Activated T-helper 1 cell treated with anti-CD3 and anti-CD28 coated beads, Interleukin-12 subunit alpha, Interleukin-12 subunit beta, Interleukin-2, Interleukin-4 antibody, amounts not matched to agents 30 ng/mL and 10 ng/mL and 1 ng/mL, durations not matched to agents 14 hours and 24 hours and 36 hours (primary cell): ENCODE data around the gene SMAD3. TPM values are rescaled to one million over a fixed set of nuclear protein-coding genes. Genes with fewer than 3 reads are reported as not detected.
"Not testable (repeated sequence)": the region's sequence is repeated elsewhere in the genome, so short reads cannot be mapped to it uniquely, and the experiment has no call there.

Experiments
- DNase-seq: peaks from one replicate; pipeline ENCODE4 v3.0.0; 2021; ENCODE audit warnings: low spot score
- H3K27ac Mint-ChIP-seq: one replicate; pipeline ENCODE4 v1.8.0; 2021; ENCODE audit warnings: mild to moderate bottlenecking, mixed read lengths
- H3K27me3 Mint-ChIP-seq: one replicate; pipeline ENCODE4 v1.8.0; 2022; ENCODE audit warnings: mild to moderate bottlenecking, moderate library complexity, mixed read lengths; ENCODE audit not compliant: insufficient read depth
- H3K36me3 Mint-ChIP-seq: one replicate; pipeline ENCODE4 v1.8.0; 2021; ENCODE audit warnings: low read depth, mixed read lengths
- H3K4me1 Mint-ChIP-seq: one replicate; pipeline ENCODE4 v1.8.0; 2021; ENCODE audit warnings: low read depth, mixed read lengths
- H3K4me3 Mint-ChIP-seq: one replicate; pipeline ENCODE4 v1.8.0; 2021; ENCODE audit warnings: mild to moderate bottlenecking, moderate library complexity, mixed read lengths
- H3K9me3 Mint-ChIP-seq: one replicate; pipeline ENCODE4 v1.8.0; 2021; ENCODE audit warnings: mixed read lengths
- intact Hi-C: fragments of 100-400 bp; cut with micrococcal nuclease; formaldehyde crosslinking; loops from one replicate; pipeline ENCODE4 v1.15.1; 2024
- total RNA-seq: library from RNA; stranded (reverse); gene quantifications from 2 replicates; pipeline ENCODE4 v1.2.3, GENCODE V29; 2022

The SMAD3 gene
- total RNA-seq: 80.2 and 80.4 TPM in 2 replicates

- H3K36me3 Mint-ChIP-seq: peaks cover 27% of the 10 kb centered on the region
- intact Hi-C loops: loop anchor here (1.0 to 5.0 kb wide), 3 partner anchors 41 to 189 kb away; partner anchors contain the start of genes AAGAB and IQCH
These were observed at the start of gene SMAD3 for GRCh38 chr15:67065531-67066005. SMAD3 (plus strand) TSS chr15:67065602; CDS start chr15:67066155, 553 bp downstream.

GRCh38 chr15:67017311-67017710, 48.1 kb upstream of the SMAD3 start:
- H3K4me1 Mint-ChIP-seq: peaks cover 14% of the 10 kb centered on the region
- H3K27ac Mint-ChIP-seq: no peak overlapping the region
- no peaks in the 10 kb centered on the region for H3K9me3 Mint-ChIP-seq
- H3K27me3 Mint-ChIP-seq: peaks cover 7% of the 10 kb centered on the region
- DNase-seq: no peak
- intact Hi-C loops: no loop called here
- no peak overlapping the region for H3K4me3 Mint-ChIP-seq
- no peaks in the 10 kb centered on the region for H3K36me3 Mint-ChIP-seq

More at GRCh38 chr15:67065531-67066005, at the start of gene SMAD3:
- H3K4me1 Mint-ChIP-seq: peaks cover 65% of the 10 kb centered on the region
- peak within 1 kb of the TSS; percentile 95 for H3K27ac Mint-ChIP-seq
- H3K4me3 Mint-ChIP-seq: peak within 1 kb of the TSS; percentile 100
- H3K27me3 Mint-ChIP-seq: peaks cover 3% of the 10 kb centered on the region
- H3K9me3 Mint-ChIP-seq: no peaks in the 10 kb centered on the region
- DNase-seq: peak; percentile 81

- Mint-ChIP-seq H3K4me1 (peaks cover 19% of the 10 kb centered on the region), H3K27me3 (peaks cover 9% of the 10 kb centered on the region), H3K27ac (peak overlapping the region; percentile 2), H3K4me3 (no peak overlapping the region), H3K36me3 (no peaks in the 10 kb centered on the region), H3K9me3 (no peaks in the 10 kb centered on the region)
- intact Hi-C loops: no loop called here
- DNase-seq: no peak
These were observed 47.4 kb upstream of the SMAD3 start for GRCh38 chr15:67018026-67018425.

GRCh38 chr15:67018441-67018840, 47.0 kb upstream of the SMAD3 start:
- H3K27me3 Mint-ChIP-seq: peaks cover 10% of the 10 kb centered on the region
- no peak overlapping the region for H3K27ac Mint-ChIP-seq
- no peak for DNase-seq
- peaks cover 21% of the 10 kb centered on the region for H3K4me1 Mint-ChIP-seq
- H3K9me3 Mint-ChIP-seq: no peaks in the 10 kb centered on the region
- intact Hi-C loops: no loop called here
- no peaks in the 10 kb centered on the region for H3K36me3 Mint-ChIP-seq
- H3K4me3 Mint-ChIP-seq: no peak overlapping the region

GRCh38 chr15:67019069-67019468, 46.3 kb upstream of the SMAD3 start:
- Mint-ChIP-seq H3K27me3 (peaks cover 9% of the 10 kb centered on the region), H3K27ac (no peak overlapping the region)
- no peak for DNase-seq

GRCh38 chr15:67019884-67020520, 45.4 kb upstream of the SMAD3 start:
- no peak for DNase-seq
- peaks cover 36% of the 10 kb centered on the region for H3K4me1 Mint-ChIP-seq
- no peaks in the 10 kb centered on the region for H3K36me3 Mint-ChIP-seq
- H3K27ac Mint-ChIP-seq: no peak overlapping the region
- intact Hi-C loops: loop anchor here (5.0 kb wide), 4 partner anchors 73 to 287 kb away; no protein-coding TSS in a partner anchor
- peaks cover 9% of the 10 kb centered on the region for H3K27me3 Mint-ChIP-seq
- no peaks in the 10 kb centered on the region for H3K9me3 Mint-ChIP-seq
- no peak overlapping the region for H3K4me3 Mint-ChIP-seq

More at GRCh38 chr15:67019069-67019468, 46.3 kb upstream of the SMAD3 start:
- Mint-ChIP-seq H3K4me3 (no peak overlapping the region), H3K36me3 (no peaks in the 10 kb centered on the region), H3K9me3 (no peaks in the 10 kb centered on the region), H3K4me1 (peaks cover 27% of the 10 kb centered on the region)
- intact Hi-C loops: no loop called here

GRCh38 chr15:67020668-67021067, 44.7 kb upstream of the SMAD3 start:
- DNase-seq, H3K9me3 Mint-ChIP-seq, H3K27ac Mint-ChIP-seq, H3K36me3 Mint-ChIP-seq, H3K4me3 Mint-ChIP-seq: not testable (repeated sequence)
- H3K4me1 Mint-ChIP-seq: peaks cover 43% of the 10 kb centered on the region
- peaks cover 13% of the 10 kb centered on the region for H3K27me3 Mint-ChIP-seq
- intact Hi-C loops: loop anchor here (5.0 kb wide), 4 partner anchors 73 to 287 kb away; no protein-coding TSS in a partner anchor

- no peak for DNase-seq
- Mint-ChIP-seq H3K27me3 (peaks cover 10% of the 10 kb centered on the region), H3K36me3 (no peaks in the 10 kb centered on the region), H3K4me3 (no peak overlapping the region), H3K4me1 (peaks cover 46% of the 10 kb centered on the region), H3K9me3 (no peaks in the 10 kb centered on the region), H3K27ac (no peak overlapping the region)
- intact Hi-C loops: loop anchor here (5.0 kb wide), 4 partner anchors 74 to 286 kb away; no protein-coding TSS in a partner anchor
These were observed 43.9 kb upstream of the SMAD3 start for GRCh38 chr15:67021455-67021854.

- intact Hi-C loops: loop anchor here (5.0 kb wide), 4 partner anchors 75 to 285 kb away; no protein-coding TSS in a partner anchor
- peak overlapping the region; percentile 20 for H3K27ac Mint-ChIP-seq
- no peak overlapping the region for H3K4me3 Mint-ChIP-seq
- DNase-seq: no peak
- H3K9me3 Mint-ChIP-seq: no peaks in the 10 kb centered on the region
- H3K4me1 Mint-ChIP-seq: peaks cover 46% of the 10 kb centered on the region
- H3K36me3 Mint-ChIP-seq: no peaks in the 10 kb centered on the region
- H3K27me3 Mint-ChIP-seq: peaks cover 9% of the 10 kb centered on the region
These were observed 42.8 kb upstream of the SMAD3 start for GRCh38 chr15:67022587-67023105.

GRCh38 chr15:67023517-67024313, 41.7 kb upstream of the SMAD3 start:
- DNase-seq: no peak
- Mint-ChIP-seq H3K27me3 (peaks cover 9% of the 10 kb centered on the region), H3K4me1 (peaks cover 45% of the 10 kb centered on the region), H3K9me3 (no peaks in the 10 kb centered on the region), H3K4me3 (no peak overlapping the region), H3K36me3 (no peaks in the 10 kb centered on the region), H3K27ac (peak overlapping the region; percentile 37)
- intact Hi-C loops: loop anchor here (1.0 to 5.0 kb wide), 8 partner anchors 15 to 284 kb away; partner anchors contain the start of gene SMAD3

- peak overlapping the region; percentile 37 for H3K27ac Mint-ChIP-seq
- no peak for DNase-seq
- H3K4me1 Mint-ChIP-seq: peaks cover 45% of the 10 kb centered on the region
- no peaks in the 10 kb centered on the region for H3K9me3 Mint-ChIP-seq
- H3K36me3 Mint-ChIP-seq: no peaks in the 10 kb centered on the region
- H3K27me3 Mint-ChIP-seq: peaks cover 9% of the 10 kb centered on the region
- H3K4me3 Mint-ChIP-seq: peak overlapping the region; percentile 29
- intact Hi-C loops: loop anchor here (1.0 to 5.0 kb wide), 8 partner anchors 14 to 283 kb away; partner anchors contain the start of gene SMAD3
These were observed 40.9 kb upstream of the SMAD3 start for GRCh38 chr15:67024314-67024997.

- intact Hi-C loops: loop anchor here (1.0 to 5.0 kb wide), 8 partner anchors 14 to 282 kb away; partner anchors contain the start of gene SMAD3
- Mint-ChIP-seq H3K9me3 (no peaks in the 10 kb centered on the region), H3K4me3 (peak overlapping the region; percentile 29), H3K36me3 (no peaks in the 10 kb centered on the region), H3K27ac (peak overlapping the region; percentile 37), H3K27me3 (peaks cover 9% of the 10 kb centered on the region), H3K4me1 (peaks cover 50% of the 10 kb centered on the region)
- no peak for DNase-seq
These were observed 40.4 kb upstream of the SMAD3 start for GRCh38 chr15:67024998-67025368.
